Testis (tissue), 3 donors: ENCODE data around the gene DTNB. TPM values are rescaled to one million over a fixed set of nuclear protein-coding genes. Genes with fewer than 3 reads are reported as not detected.

ENCODE experiments used
- DNase-seq: peaks from one replicate; pipeline ENCODE4 v3.0.0-alpha.2; 2019
- H3K27ac ChIP-seq, 2 donors: fragments of 200-600 bp; sonication (generic); one replicate each; pipeline ENCODE4 v1.5.1; 2019
- H3K27me3 ChIP-seq: fragments of 200-600 bp; sonication (generic); one replicate; pipeline ENCODE4 v1.5.1; 2019
- H3K36me3 ChIP-seq: fragments of 200-600 bp; sonication (generic); one replicate; pipeline ENCODE4 v1.5.1; 2017; ENCODE audit warnings: low read depth; ENCODE audit errors: missing control alignments
- H3K4me1 ChIP-seq: fragments of 200-600 bp; sonication (generic); one replicate; pipeline ENCODE4 v1.5.1; 2019
- H3K4me3 ChIP-seq, 2 donors: fragments of 200-600 bp; sonication (generic); one replicate each; pipeline ENCODE4 v1.5.1; 2017 to 2019
- H3K9me3 ChIP-seq: fragments of 200-600 bp; sonication (generic); one replicate; pipeline ENCODE4 v1.5.1; 2017
- POLR2A ChIP-seq: fragments of 450-650 bp; IDR thresholded peaks from one replicate; pipeline ENCODE4 v1.6.1; 2017; ENCODE audit warnings: antibody characterized with exemption, mild to moderate bottlenecking, moderate library complexity
- WGBS, 2 donors: methylation state at CpG; one replicate each; pipeline ENCODE4 v1.1.5; 2018; 5-methylcytosine and 5-hydroxymethylcytosine counted together
- intact Hi-C: fragments of 100-400 bp; cut with DNase I; formaldehyde crosslinking; loops from one replicate; pipeline ENCODE4 v1.15.1; 2023; ENCODE audit warnings: low total_unique reads
- polyA plus RNA-seq: library from polyadenylated mRNA; stranded (reverse); fragments of 350-450 nt; fragmentation: Illumina TruSeq; extraction: RNeasy Lipid Tissue Mini Kit (QIAGEN cat#74804); gene quantifications from one replicate; pipeline ENCODE4 v1.2.3, GENCODE V29; 2014; ENCODE audit warnings: low read depth, low replicate concordance; ENCODE audit not compliant: insufficient read depth
- total RNA-seq, 2 donors: library from RNA; depleted of rRNA; stranded (reverse); fragments of >200 nt; gene quantifications; one replicate each; pipeline ENCODE4 v1.2.3, GENCODE V29; 2016
- TF ChIP-seq, protein P1 (sequence below), 3 experiments: fragments of 450-650 bp in 2 of 3; fragments of 200-600 bp in 1 of 3; sonication (generic) in 1 of 3; IDR thresholded peaks; one replicate each; pipeline ENCODE4 v1.5.1; 2016 to 2019; ENCODE audit warnings: antibody characterized with exemption in 3 of 3, mild to moderate bottlenecking in 2 of 3, moderate library complexity in 1 of 3

Gene DTNB
- total and polyA plus RNA-seq, 3 donors from 2014 or later = 21.9 to 47.3 (median 45.1) TPM

- H3K27ac ChIP-seq = no peak overlapping the region
- H3K9me3 ChIP-seq = no peaks in the 10 kb centered on the region
- intact Hi-C loops = no loop called here
- H3K4me3 ChIP-seq = no peak overlapping the region
- no peak for TF ChIP-seq POLR2A
- TF ChIP-seq, protein P1, sequence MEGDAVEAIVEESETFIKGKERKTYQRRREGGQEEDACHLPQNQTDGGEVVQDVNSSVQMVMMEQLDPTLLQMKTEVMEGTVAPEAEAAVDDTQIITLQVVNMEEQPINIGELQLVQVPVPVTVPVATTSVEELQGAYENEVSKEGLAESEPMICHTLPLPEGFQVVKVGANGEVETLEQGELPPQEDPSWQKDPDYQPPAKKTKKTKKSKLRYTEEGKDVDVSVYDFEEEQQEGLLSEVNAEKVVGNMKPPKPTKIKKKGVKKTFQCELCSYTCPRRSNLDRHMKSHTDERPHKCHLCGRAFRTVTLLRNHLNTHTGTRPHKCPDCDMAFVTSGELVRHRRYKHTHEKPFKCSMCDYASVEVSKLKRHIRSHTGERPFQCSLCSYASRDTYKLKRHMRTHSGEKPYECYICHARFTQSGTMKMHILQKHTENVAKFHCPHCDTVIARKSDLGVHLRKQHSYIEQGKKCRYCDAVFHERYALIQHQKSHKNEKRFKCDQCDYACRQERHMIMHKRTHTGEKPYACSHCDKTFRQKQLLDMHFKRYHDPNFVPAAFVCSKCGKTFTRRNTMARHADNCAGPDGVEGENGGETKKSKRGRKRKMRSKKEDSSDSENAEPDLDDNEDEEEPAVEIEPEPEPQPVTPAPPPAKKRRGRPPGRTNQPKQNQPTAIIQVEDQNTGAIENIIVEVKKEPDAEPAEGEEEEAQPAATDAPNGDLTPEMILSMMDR (IDR thresholded peaks at IDR 0.05) = no peak
- H3K4me1 ChIP-seq = no peaks in the 10 kb centered on the region
- DNase-seq = no peak
- H3K36me3 ChIP-seq = no peaks in the 10 kb centered on the region
- WGBS, 2 donors = 81 to 82% methylated on average over 8 of the region's 8 CpGs
- H3K27me3 ChIP-seq = no peaks in the 10 kb centered on the region
Observed at GRCh38 chr2:25358836-25359235, 314.5 kb downstream of the DTNB start.

DNA sequence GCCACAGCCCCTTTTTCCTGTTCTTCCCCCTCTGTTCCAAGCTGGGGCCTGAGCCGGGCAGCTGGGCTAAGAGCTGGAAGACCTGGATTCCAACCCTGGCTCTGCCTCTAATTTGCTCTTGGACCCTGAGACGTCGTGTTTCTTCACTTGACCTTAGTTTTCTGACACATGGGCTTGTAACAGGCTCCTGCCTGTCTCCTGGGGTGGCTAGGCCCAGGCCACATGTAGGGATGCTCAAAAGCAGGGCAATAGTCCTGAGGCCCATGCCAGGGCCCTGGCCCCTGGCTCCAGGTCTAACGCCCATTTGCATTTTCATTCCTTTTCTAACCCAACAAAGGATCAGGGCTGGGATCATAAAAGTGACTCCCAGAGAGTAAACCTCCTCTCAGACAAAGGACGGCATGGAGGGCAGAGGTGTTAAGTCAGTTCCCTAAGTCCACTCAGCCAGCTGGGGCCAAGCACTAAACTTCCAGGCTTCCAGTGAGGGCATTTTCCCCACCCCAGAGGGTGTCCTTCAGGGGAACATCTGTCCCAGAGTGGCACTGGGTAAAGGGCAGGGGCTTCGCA, 315.0 kb downstream of the DTNB start:
- Histone ChIP-seq H3K27me3 (no peaks in the 10 kb centered on the region), H3K27ac (no peak overlapping the region), H3K4me1 (no peaks in the 10 kb centered on the region), H3K4me3 (no peak overlapping the region), H3K9me3 (no peaks in the 10 kb centered on the region), H3K36me3 (no peaks in the 10 kb centered on the region)
- WGBS, 2 donors = 79 to 87% methylated on average over 5 to 6 of the region's 6 CpGs
- no peak for DNase-seq
- intact Hi-C loops = no loop called here
- no peak for TF ChIP-seq POLR2A
- TF ChIP-seq, protein P1 (IDR thresholded peaks at IDR 0.05) = no peak

DNA sequence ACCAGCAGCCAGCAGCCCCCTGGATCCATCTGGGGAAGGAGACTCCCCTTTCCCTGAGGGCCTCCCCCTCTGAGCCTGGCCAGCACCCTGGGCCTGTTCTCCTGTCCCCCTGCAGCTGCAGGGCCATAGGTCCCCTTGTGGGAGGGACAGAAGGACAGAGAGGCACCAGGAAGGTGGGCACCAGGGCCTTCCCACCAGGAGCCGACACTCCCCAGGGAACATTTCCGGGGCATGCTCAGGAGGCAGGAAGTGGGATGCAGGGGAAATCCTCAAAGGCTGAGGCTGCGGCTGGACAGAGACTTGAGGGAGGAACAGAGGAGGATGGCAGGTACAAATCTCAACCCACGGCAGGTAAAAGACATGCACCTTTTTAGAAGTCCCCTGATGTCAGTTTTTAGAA, 317.3 kb downstream of the DTNB start:
- TF ChIP-seq, protein P1 (IDR thresholded peaks at IDR 0.05) = no peak
- TF ChIP-seq POLR2A = no peak

GRCh38 chr2:25355270-25355669, 318.1 kb downstream of the DTNB start:
- TF ChIP-seq, protein P1 (IDR thresholded peaks at IDR 0.05) = no peak
- no peak for TF ChIP-seq POLR2A
- no peak overlapping the region for H3K27ac ChIP-seq
- no peaks in the 10 kb centered on the region for H3K9me3 ChIP-seq
- H3K4me3 ChIP-seq = no peak overlapping the region
- 89 to 93% methylated on average over 8 of the region's 8 CpGs for WGBS, 2 donors
- no peaks in the 10 kb centered on the region for H3K36me3 ChIP-seq
- intact Hi-C loops = no loop called here
- DNase-seq = no peak
- no peaks in the 10 kb centered on the region for H3K27me3 ChIP-seq
- H3K4me1 ChIP-seq = no peaks in the 10 kb centered on the region

More for the DNA sequence above, 317.3 kb downstream of the DTNB start:
- Histone ChIP-seq H3K9me3 (no peaks in the 10 kb centered on the region), H3K4me1 (no peaks in the 10 kb centered on the region), H3K4me3 (no peak overlapping the region), H3K36me3 (no peaks in the 10 kb centered on the region), H3K27ac (no peak overlapping the region), H3K27me3 (no peaks in the 10 kb centered on the region)
- intact Hi-C loops = no loop called here
- whole genome bisulfite sequencing, 2 donors = 81 to 91% methylated on average over 2 to 4 of the region's 4 CpGs
- no peak for DNase-seq

GRCh38 chr2:25354116-25354515, 319.3 kb downstream of the DTNB start:
- Histone ChIP-seq H3K27ac (no peak overlapping the region), H3K4me1 (no peaks in the 10 kb centered on the region), H3K4me3 (no peak overlapping the region), H3K27me3 (no peaks in the 10 kb centered on the region), H3K9me3 (no peaks in the 10 kb centered on the region), H3K36me3 (no peaks in the 10 kb centered on the region)
- WGBS, 2 donors = 87 to 89% methylated on average over 6 of the region's 6 CpGs
- TF ChIP-seq, protein P1 (IDR thresholded peaks at IDR 0.05) = no peak
- no peak for TF ChIP-seq POLR2A
- DNase-seq = no peak
- intact Hi-C loops = no loop called here
